Erythroblast (primary cell): ENCODE results near the gene SIGLEC10.

Experiments
- DNase-seq, 2 experiments: peaks; one replicate each; lab custom pipeline; 2025; lab: John Stamatoyannopoulos, UW
- GATA1 ChIP-seq: IDR thresholded peaks from 2 replicates; pipeline ENCODE4 v1.6.1; 2011; ENCODE audit warnings: low read depth, mild to moderate bottlenecking, control low read depth, low read length, moderate library complexity
- POLR2A ChIP-seq: IDR thresholded peaks from 2 replicates; pipeline ENCODE4 v1.6.1; 2011; ENCODE audit warnings: mild to moderate bottlenecking, low read length

The SIGLEC10 gene

DNA sequence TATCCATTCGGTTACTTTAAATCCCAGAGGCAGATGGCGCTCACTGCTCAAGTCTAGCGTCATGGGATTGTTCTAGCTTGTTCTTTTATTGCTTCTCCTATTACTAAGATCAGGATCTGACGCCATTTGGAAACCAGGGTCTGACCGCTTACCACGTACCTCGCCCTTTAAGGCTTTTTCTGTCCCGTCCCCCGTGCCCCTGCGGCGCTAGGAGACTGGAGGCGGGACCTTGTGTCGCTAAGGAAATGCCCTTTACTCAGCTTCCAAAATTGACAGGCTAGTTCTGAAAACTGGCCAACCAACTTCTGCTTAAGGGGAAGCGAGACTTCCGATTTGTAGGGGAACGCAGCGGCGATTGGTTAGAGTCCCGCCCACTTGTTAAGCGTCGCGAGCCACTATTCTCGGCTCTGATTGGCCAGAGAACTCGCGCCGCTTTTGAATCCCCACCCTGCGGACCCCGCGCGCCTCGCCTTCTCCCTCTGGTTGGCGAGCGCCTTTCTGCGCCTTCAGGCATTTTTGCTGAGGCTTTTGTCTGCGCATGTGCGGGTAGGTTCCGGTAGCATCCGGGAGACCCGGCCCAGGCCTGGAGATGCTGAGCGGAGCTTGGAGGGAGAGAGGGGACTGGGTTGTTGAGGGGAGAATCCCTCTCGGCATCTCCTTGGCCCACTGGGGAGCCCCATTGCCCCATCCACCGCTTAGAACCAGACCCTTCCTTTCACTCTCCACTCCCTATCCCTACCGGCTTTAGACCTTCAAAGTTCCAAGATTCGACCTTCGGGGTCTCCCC is 23.2 kb downstream of the SIGLEC10 start:
- peak; percentile 98 to 99 for DNase-seq
- TF ChIP-seq POLR2A = peak; percentile 89
- no peak for TF ChIP-seq GATA1

- TF ChIP-seq GATA1 (no peak), POLR2A (no peak)
- no peak for DNase-seq
These were observed 24.7 kb downstream of the SIGLEC10 start for GRCh38 chr19:51392701-51393100.

GRCh38 chr19:51391073-51391611 is 26.3 kb downstream of the SIGLEC10 start:
- DNase-seq = no peak
- TF ChIP-seq POLR2A (no peak), GATA1 (no peak)

DNA sequence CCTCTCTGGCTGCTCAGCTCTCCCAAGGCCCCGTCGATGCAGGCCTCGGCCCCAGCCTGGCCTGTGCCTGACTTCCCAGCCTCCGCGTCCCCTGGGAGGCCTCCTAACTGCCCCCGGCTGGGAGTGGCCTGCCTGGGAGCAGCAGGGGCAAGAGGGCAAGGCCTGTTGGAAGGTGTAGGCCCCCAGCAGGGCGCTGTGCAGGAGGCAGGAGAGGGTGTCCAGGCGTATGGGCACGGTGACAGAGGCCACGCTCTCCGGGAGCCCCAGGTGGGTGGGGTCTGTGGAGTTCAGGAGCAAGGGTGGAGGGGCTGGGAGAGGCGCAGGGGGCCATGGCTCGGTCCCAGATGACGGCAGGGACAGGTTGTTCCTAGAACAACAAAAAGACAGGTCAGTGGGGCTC is 28.3 kb downstream of the SIGLEC10 start:
- DNase-seq = no peak
- TF ChIP-seq POLR2A = no peak
- no peak for TF ChIP-seq GATA1

GRCh38 chr19:51387924-51388389 is 29.5 kb downstream of the SIGLEC10 start, which contains the start of gene LIM2:
Gene LIM2, minus strand, starts transcription at chr19:51387974. Its CDS starts 531 bp downstream, at chr19:51387443.
- TF ChIP-seq POLR2A (no peak), GATA1 (no peak)
- DNase-seq = no peak

DNA sequence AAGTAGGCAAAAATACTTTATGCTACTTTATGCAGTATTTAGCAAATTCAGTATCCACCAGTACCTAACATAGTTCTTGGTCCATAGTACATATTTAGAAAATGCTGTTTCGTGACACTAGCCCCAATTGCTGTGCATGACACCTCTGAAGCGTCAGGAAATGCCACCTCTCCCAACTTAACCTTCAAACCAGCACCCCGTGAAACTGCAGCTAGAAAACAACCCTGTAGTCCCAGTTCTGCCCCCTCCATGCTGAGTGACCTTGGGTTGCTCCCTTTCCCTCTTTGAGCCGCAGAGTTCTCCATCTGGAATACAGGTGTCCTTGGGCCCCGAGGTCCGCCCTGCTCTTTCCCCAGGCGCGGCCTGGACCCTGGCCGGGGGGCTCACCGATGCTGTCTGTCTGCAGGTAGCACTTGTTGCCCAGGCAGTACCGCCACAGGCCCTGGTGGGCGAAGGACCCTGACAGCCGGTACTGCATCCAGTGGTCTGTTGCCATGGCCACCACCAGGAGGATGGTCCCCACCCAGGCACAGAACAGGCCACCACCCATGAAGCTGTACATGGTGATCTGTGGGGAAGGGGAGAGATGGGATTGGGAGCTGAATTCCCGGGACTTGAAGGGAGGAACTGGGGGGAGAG is 30.4 kb downstream of the SIGLEC10 start:
- TF ChIP-seq POLR2A (no peak), GATA1 (no peak)
- DNase-seq = no peak

DNA sequence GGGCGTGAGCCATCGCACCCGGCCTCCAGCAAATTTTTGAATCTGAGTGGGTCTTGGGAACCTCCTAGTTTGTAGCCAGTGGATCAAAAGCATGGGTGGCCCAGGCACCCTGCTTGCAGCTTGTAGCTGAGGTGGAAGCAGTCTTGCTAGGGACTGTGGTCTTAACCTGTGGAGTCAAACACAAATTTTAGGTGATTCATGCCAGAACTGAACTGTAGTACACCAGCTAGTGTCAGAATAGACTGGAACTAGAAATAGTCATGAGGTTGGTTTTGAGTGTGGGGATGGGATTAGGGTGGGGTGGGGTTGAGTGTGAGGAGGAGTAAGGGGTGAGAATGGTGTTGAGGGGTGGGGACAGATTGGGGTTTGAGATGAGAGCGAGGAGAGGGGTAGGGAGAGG is 35.4 kb downstream of the SIGLEC10 start:
- DNase-seq = no peak
- TF ChIP-seq GATA1 (no peak), POLR2A (no peak)

GRCh38 chr19:51380379-51380778 is 37.1 kb downstream of the SIGLEC10 start:
- TF ChIP-seq GATA1 (no peak), POLR2A (no peak)
- DNase-seq = no peak

DNA sequence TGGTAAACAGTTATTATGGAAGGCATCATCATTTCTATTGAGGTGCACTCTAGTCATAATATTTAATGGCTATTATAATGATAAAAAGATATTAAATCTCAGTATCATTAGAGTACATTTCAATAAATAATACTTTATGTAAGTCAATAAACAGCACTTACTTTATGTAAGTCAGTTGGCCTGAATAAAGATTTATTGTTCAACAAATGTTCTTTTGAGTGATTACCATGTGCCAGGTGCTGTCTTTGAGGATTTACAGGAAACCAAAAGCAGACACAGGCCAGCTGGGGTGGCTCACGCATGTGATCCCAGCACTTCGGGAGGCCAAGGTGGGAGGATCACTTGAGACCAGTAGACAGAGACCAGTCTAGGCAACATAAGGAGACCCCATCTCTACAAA is 40.0 kb downstream of the SIGLEC10 start:
- TF ChIP-seq POLR2A (no peak), GATA1 (no peak)
- no peak for DNase-seq

GRCh38 chr19:51375504-51376221 is 41.8 kb downstream of the SIGLEC10 start:
- TF ChIP-seq POLR2A (no peak), GATA1 (no peak)

GRCh38 chr19:51372649-51373504 is 44.6 kb downstream of the SIGLEC10 start, which contains the start of gene NKG7:
Gene NKG7, minus strand, starts transcription at chr19:51372654. Its CDS starts 119 bp downstream, at chr19:51372535.
- DNase-seq = no peak
- no peak for TF ChIP-seq POLR2A
- TF ChIP-seq GATA1 = no peak

More at GRCh38 chr19:51375504-51376221, 41.8 kb downstream of the SIGLEC10 start:
- DNase-seq = no peak

DNA sequence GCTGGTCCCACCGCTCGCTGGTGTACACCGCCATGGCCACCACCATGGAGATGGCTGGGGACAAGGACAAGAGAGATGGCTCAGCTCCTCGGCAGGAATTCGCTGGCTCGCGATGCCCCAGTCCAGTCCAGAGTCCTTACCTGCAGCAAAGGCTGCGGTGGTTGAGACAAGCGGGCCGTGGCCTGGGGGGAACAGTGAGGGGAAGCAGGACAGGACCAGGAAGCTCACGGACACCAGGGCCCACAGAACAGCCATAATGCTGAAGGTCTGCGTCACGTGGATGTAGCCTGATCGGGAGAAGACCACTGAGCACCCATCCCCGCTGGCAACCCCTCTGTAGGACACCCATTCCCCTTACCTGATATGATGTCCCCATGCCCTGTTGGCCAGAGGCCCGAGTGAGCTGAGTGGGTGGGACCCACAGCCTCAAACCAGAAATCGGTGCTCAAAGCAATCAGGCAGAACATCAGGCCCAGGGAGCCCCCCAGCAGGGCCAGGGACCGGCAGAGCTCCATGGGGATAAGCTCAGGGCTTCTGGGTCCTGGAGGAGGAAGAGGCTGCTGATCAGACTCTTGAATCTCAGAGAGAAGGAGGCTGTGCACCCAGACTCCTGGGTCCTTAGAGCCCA is 45.3 kb downstream of the SIGLEC10 start:
- TF ChIP-seq POLR2A = no peak
- TF ChIP-seq GATA1 = no peak
- no peak for DNase-seq

DNA sequence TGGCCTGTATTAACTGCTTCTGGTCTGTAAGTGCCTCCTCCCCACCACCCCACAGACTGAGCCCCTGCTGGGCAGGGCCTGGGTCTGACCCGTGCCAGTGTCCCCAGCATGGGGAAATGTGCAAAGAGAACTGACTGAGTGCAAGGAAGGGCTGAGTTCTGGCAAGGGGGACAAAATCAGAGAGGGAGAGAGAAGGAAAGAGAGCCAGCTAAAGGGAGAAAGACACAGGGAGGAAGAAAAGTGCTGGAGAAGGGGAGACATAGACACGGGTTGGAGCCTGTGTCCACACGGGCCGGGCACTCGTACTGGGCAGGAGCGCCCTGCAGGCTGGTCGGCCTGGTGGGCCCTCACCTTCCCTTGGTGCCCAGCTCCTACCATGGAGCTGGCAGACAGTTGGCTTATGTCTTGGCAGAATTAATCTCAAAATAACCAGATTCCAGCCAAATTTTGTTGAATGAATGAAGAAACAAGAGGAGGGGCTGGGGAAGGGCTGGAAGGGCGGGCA is 46.2 kb downstream of the SIGLEC10 start:
- no peak for DNase-seq
- no peak for TF ChIP-seq POLR2A
- no peak for TF ChIP-seq GATA1

- DNase-seq = no peak
These were observed 47.2 kb downstream of the SIGLEC10 start for GRCh38 chr19:51370230-51370629.

More at GRCh38 chr19:51370230-51370629, 47.2 kb downstream of the SIGLEC10 start:
- TF ChIP-seq POLR2A (no peak), GATA1 (no peak)
